SK-N-MC (cell line): Measurements from ENCODE around the gene MED25.

Source experiments
- EZH2 ChIP-seq: fragments of 200-600 bp; sonication (generic); IDR thresholded peaks from one replicate; pipeline ENCODE4 v1.6.1; 2017; ENCODE audit warnings: antibody characterized with exemption
- POLR2AphosphoS5 ChIP-seq: IDR thresholded peaks from 2 replicates; pipeline ENCODE4 v1.6.1; 2012; ENCODE audit warnings: mild to moderate bottlenecking, low read depth, low read length, borderline replicate concordance

- TF ChIP-seq EZH2 (no peak), POLR2AphosphoS5 (no peak)
These were observed 2.0 kb downstream of the MED25 start for GRCh38 chr19:49820125-49820524.
